A673 (cell line): ENCODE results near the gene ASB1. TPM values are rescaled to one million over a fixed set of nuclear protein-coding genes. Genes with fewer than 3 reads are reported as not detected.

ENCODE experiments used
- BruUV-seq: library from RNA; stranded (reverse); fragments of 400-500 nt; replicated peaks from 2 replicates; lab custom pipeline; 2021; lab: Mats Ljungman, UMichigan
- CTCF ChIA-PET: fragments of 300-600 bp; sonication (Branson Sonifier 250); formaldehyde crosslinking; loops from one replicate; lab custom pipeline; 2022; ENCODE audit warnings: antibody characterized with exemption; lab: Charles Lee
- POLR2A ChIA-PET: fragments of 300-600 bp; sonication (Branson Sonifier 250); formaldehyde crosslinking; loops from one replicate; lab custom pipeline; 2022; ENCODE audit warnings: antibody characterized with exemption; ENCODE audit not compliant: low non-redundant PET; lab: Charles Lee
- DNase-seq: peaks from one replicate; pipeline ENCODE4 v3.0.0-alpha.2; 2015; ENCODE audit warnings: low spot score
- H3K27ac ChIP-seq: fragments of 200-600 bp; sonication (generic); 2 replicates; pipeline ENCODE4 v1.5.1; 2016; ENCODE audit warnings: mixed run types, low read depth, mild to moderate bottlenecking, mixed read lengths, antibody characterized with exemption, low read length; ENCODE audit not compliant: poor library complexity, severe bottlenecking
- H3K27me3 ChIP-seq: fragments of 200-600 bp; sonication (generic); replicated peaks from 2 replicates; pipeline ENCODE4 v1.6.1; 2017; ENCODE audit warnings: mixed run types, low read depth, mild to moderate bottlenecking, mixed read lengths, antibody characterized with exemption, low read length; ENCODE audit not compliant: insufficient read depth, poor library complexity
- H3K36me3 ChIP-seq: fragments of 200-600 bp; sonication (generic); 2 replicates; pipeline ENCODE4 v1.6.1; 2016; ENCODE audit warnings: mixed run types, mild to moderate bottlenecking, mixed read lengths, antibody characterized with exemption, low read length; ENCODE audit not compliant: insufficient read depth, poor library complexity, severe bottlenecking
- H3K4me1 ChIP-seq: fragments of 200-600 bp; sonication (generic); 2 replicates; pipeline ENCODE4 v1.6.1; 2017; ENCODE audit warnings: mixed run types, mild to moderate bottlenecking, mixed read lengths, antibody characterized with exemption, low read length; ENCODE audit not compliant: insufficient read depth, poor library complexity, severe bottlenecking
- H3K4me3 ChIP-seq: fragments of 200-600 bp; sonication (generic); 2 replicates; pipeline ENCODE4 v1.5.1; 2016; ENCODE audit warnings: low read depth, mixed run types, mild to moderate bottlenecking, mixed read lengths, low read length; ENCODE audit not compliant: poor library complexity, severe bottlenecking
- H3K9me3 ChIP-seq: fragments of 200-600 bp; sonication (generic); 2 replicates; pipeline ENCODE4 v1.6.1; 2016; ENCODE audit warnings: mixed run types, low read depth, mild to moderate bottlenecking, mixed read lengths, antibody characterized with exemption, low read length; ENCODE audit not compliant: poor library complexity, severe bottlenecking
- CTCF ChIP-seq: fragments of 300-800, 200-600 bp; sonication (generic); conservative IDR thresholded peaks from 2 replicates; pipeline ENCODE4 v1.5.1; 2017; ENCODE audit warnings: low read depth, mild to moderate bottlenecking, antibody characterized with exemption, low read length, moderate library complexity, mixed read lengths
- EZH2 ChIP-seq: fragments of 200-600 bp; sonication (generic); IDR thresholded peaks from 2 replicates; pipeline ENCODE4 v1.6.1; 2017; ENCODE audit warnings: borderline replicate concordance, low read depth, mild to moderate bottlenecking, mixed read lengths, antibody characterized with exemption, low read length; ENCODE audit not compliant: poor library complexity, severe bottlenecking
- intact Hi-C: fragments of 100-400 bp; cut with micrococcal nuclease; formaldehyde crosslinking; loops from one replicate; pipeline ENCODE4 v1.10.0; 2022; ENCODE audit not compliant: unreplicated experiment
- total RNA-seq: library from RNA; stranded (reverse); gene quantifications from 2 replicates; pipeline ENCODE4 v1.2.3, GENCODE V29; 2021

ASB1 gene
- total RNA-seq, 1 experiment from 2014 or later, result 36.9 TPM

DNA sequence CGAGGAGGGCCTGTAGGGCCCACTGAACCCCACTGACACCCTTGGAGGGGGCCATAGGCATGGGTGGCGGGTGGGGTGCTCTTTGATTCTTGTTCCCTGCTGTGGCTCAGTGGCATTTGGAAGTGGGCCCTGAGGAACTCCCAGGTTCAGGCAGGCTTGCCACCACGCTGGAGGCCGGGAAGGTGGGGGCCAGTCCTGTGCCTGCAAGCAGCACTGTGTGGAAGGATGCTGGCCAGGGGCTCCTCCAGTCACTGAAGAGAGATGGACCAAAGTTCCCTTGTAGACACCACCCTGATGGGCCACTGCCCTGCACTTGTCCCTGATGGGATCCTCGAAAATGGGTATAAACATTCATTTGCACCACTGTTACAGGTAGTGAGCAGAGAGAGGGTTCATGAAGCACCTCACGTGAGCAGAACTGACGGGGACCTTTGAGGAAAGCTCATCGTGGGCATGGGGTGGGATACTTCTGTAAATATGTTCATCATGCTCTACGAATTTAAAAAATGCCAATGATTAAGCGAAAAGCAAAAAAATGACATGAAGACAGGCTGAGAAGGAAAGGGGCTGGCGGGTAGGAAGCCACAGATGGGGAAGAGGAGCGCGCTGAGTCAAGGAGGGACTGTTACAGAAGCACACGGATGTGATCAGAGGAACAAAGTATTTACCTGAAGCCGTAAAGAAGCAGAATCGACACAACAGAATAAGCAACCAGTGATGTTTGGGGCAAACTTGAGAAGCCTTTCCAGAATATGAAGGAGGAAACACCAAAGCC, 45.2 kb upstream of the ASB1 start:
- no TSS peak for BruUV-seq
- CTCF ChIA-PET, result no interaction called here

GRCh38 chr2:238382381-238382781, 44.3 kb upstream of the ASB1 start:
- CTCF ChIA-PET, result no interaction called here
- Histone ChIP-seq H3K9me3 (no peaks in the 10 kb centered on the region), H3K27me3 (no peaks in the 10 kb centered on the region), H3K4me3 (no peak overlapping the region), H3K27ac (no peak overlapping the region), H3K36me3 (no peaks in the 10 kb centered on the region), H3K4me1 (no peaks in the 10 kb centered on the region)
- DNase-seq, result no peak
- POLR2A ChIA-PET, result no interaction called here
- intact Hi-C loops, result no loop called here
- no TSS peak for BruUV-seq
- no peak for TF ChIP-seq CTCF
- no peak for TF ChIP-seq EZH2

More for the DNA sequence above, 45.2 kb upstream of the ASB1 start:
- H3K9me3 ChIP-seq, result no peaks in the 10 kb centered on the region
- POLR2A ChIA-PET, result no interaction called here
- H3K4me3 ChIP-seq, result no peak overlapping the region
- no peaks in the 10 kb centered on the region for H3K36me3 ChIP-seq
- H3K27me3 ChIP-seq, result no peaks in the 10 kb centered on the region
- H3K4me1 ChIP-seq, result no peaks in the 10 kb centered on the region
- no peak overlapping the region for H3K27ac ChIP-seq
- TF ChIP-seq CTCF, result no peak
- TF ChIP-seq EZH2, result no peak
- no peak for DNase-seq
- intact Hi-C loops, result no loop called here

DNA sequence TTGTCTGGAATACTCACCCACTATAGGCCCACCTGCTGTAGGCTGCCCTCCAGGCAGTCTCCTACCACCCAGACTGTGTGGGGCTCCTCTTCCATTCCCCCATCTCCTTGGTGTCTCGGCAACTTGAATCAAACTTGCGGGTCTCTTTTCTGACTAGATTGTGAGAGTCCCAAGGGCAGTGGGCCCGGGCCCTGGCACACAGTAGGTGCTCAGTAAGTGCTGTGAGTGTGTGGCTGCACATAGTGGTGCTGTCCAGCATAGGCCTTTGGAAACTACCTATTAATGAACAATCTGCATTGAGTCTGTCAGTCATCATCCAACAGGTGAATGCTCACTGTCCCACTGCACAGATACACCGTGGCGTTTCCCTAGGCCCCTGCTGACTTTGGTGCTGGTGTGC, 43.6 kb upstream of the ASB1 start:
- no TSS peak for BruUV-seq
- CTCF ChIA-PET, result no interaction called here

More for the DNA sequence above, 43.6 kb upstream of the ASB1 start:
- Histone ChIP-seq H3K27me3 (no peaks in the 10 kb centered on the region), H3K36me3 (no peaks in the 10 kb centered on the region), H3K27ac (no peak overlapping the region), H3K9me3 (no peaks in the 10 kb centered on the region), H3K4me3 (no peak overlapping the region), H3K4me1 (no peaks in the 10 kb centered on the region)
- POLR2A ChIA-PET, result interaction anchor here (0.6 kb wide), 1 partner anchor 12 kb away, joined by 3 read pairs; no protein-coding TSS in a partner anchor
- intact Hi-C loops, result no loop called here
- TF ChIP-seq EZH2 (no peak), CTCF (no peak)
- DNase-seq, result no peak
